GM10266 (cell line): ENCODE measurements around the gene DAZAP2.
A peak's percentile ranks its signal among the peaks of the same experiment; 100 is the strongest.

ENCODE experiments used
- DNase-seq: peaks from one replicate; pipeline ENCODE4 v3.0.0; 2012; ENCODE audit errors: extremely low spot score
- CTCF ChIP-seq: IDR thresholded peaks from 2 replicates; pipeline ENCODE4 v1.5.1; 2012; ENCODE audit warnings: mild to moderate bottlenecking, low read depth; ENCODE audit not compliant: control insufficient read depth, insufficient read depth; ENCODE audit errors: missing control alignments

The DAZAP2 gene, protein sequence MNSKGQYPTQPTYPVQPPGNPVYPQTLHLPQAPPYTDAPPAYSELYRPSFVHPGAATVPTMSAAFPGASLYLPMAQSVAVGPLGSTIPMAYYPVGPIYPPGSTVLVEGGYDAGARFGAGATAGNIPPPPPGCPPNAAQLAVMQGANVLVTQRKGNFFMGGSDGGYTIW

DNA sequence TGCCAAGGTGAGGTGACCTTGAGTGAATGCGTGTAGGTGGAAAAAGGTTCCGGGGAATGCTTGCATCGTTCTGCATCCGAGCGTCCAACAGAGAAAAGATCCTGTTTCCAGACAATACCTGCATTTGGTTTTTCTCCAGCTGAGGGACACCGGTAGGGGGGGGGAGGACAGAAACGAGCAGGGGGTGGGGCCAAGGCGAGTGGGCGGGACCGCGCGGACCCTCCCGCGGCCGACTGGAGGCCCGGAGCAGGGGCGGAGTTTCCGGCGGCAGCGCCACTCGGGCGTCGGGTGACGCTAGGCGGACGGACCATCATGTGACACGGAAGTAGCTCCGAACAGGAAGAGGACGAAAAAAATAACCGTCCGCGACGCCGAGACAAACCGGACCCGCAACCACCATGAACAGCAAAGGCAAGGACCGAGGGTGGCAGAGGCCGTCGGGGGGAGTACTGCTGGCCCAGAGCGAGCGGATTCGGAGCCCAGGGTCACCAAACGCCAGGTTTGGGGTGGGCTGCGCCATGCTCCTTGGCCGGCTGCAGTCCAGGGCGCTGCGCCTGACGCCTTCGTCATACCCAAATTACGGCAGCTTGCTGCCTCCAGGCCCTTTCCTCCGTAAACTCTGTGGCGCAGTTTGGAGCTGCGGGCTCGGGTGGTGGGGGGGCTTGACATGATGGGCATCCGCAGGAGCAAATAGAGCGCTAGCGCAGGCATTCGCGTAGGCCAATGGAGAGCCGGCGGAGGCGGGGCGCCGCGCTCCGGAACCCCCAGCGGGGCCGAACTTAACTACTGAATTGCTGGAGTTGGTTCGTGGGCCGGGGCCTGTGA, at the start of gene DAZAP2:
TSS of gene DAZAP2 (plus strand) at position 317 of the 825 bp plus-strand sequence. CDS start at position 399, 82 bp downstream.
- DNase-seq = peak; percentile 93
- peak; percentile 17 for TF ChIP-seq CTCF

DNA sequence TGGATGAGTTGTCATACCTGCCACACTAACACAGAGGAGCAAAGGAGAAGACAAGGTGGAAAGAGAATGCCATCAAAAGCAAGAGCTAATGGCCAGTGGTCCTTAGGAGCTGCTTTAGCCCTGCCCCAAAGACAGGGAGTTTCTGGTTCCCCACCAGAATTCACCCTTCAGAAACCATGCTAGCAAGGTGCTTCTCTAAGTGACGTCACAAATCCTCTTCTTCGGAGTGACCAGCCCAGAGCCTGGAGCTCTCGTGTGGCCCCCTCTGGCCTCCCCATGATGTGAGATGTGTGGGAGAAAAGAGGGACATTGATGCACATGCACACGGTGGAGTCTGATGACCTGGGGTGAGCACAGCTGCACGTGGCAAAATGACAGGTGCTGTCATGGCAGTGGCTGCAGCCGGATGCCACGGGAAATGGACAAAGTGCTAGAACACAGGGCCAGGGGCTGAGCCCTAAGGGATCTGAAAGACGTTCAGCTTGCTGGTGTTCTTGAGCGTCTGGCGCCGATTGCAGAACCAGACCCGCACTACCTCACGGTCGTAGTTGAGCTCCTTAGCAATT, 48.8 kb upstream of the DAZAP2 start:
- TF ChIP-seq CTCF = no peak
- DNase-seq = no peak

GRCh38 chr12:51190820-51191219, 47.8 kb upstream of the DAZAP2 start:
- no peak for DNase-seq
- no peak for TF ChIP-seq CTCF

DNA sequence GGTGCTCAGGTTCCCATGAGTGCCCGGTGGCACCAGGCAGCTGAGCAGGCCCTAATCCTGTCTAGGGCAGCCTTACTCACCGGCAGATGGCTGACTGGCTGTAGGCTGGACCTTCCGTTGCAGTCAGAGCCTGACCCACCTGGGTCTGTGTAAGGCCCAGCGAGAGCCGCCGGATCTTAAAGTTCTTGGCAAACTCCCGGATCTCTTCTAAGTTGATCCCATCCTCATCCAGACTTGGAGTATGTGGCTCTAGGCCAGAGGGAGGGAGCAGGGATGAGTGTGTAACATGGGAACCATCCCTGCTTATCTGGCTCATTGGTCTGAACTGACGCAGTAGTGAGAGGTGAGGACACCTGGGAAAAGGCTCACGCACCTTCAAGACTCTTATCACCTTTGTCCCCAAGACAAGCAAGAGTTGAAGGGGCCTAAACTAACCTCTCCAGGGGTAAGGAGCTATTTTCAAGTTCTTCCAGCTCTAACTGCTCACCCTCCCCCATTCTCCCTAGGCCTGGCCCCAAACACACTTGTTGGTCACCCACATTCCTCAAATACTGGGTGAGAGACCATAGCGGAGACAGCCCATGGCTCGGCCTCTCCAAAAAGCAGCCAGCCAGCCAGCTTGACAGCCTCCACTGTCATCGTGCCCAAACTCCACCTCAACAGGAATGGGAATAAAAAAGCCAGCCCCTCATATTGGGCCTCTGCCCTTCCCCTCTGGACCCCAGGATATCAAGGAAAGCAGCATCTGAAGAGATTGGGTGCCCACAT, 46.9 kb upstream of the DAZAP2 start:
- no peak for DNase-seq
- no peak for TF ChIP-seq CTCF

- no peak for TF ChIP-seq CTCF
- DNase-seq = no peak
Measured at GRCh38 chr12:51192284-51192671, 46.3 kb upstream of the DAZAP2 start.

DNA sequence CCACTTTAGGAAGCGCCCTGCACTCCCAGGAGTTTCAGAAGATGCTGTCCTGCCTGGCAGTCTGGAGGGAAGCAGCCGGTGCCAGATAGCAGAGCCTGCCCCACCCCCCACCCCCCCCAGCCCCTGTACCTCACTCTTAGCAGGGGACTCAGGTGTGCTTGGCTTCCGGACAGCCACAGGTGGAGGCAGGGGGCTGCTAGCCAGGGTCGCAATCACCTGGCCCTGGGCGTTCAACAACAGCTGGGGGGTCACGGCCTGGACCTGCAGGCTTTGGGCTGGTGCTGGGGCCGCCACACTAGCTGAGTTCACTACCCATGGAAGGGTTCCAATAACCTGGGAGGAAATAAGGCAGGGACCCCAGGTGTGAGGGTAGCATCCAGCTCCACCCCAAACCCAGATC, 42.8 kb upstream of the DAZAP2 start:
- no peak for DNase-seq
- no peak for TF ChIP-seq CTCF
